HG02938 (cell line): ENCODE measurements around the gene SESTD1.

Source experiments
- ATAC-seq: cut with Tn5 transposase; IDR thresholded peaks from one replicate; pipeline ENCODE4 v1.9.1; 2021; ENCODE audit warnings: mild to moderate bottlenecking, moderate library complexity; ENCODE audit not compliant: unreplicated experiment

Gene SESTD1

GRCh38 chr2:179195141-179195540 is 69.5 kb downstream of the SESTD1 start:
- ATAC-seq, result no peak

GRCh38 chr2:179193759-179194394 is 70.8 kb downstream of the SESTD1 start:
- no peak for ATAC-seq

- no peak for ATAC-seq
These were observed 73.5 kb downstream of the SESTD1 start for GRCh38 chr2:179191110-179191509.

- no peak for ATAC-seq
These were observed 78.5 kb downstream of the SESTD1 start for GRCh38 chr2:179186126-179186525.

GRCh38 chr2:179184610-179185009 is 80.0 kb downstream of the SESTD1 start:
- ATAC-seq, result no peak

- no peak for ATAC-seq
These were observed 83.6 kb downstream of the SESTD1 start for GRCh38 chr2:179181002-179181401.

GRCh38 chr2:179180242-179180641 is 84.4 kb downstream of the SESTD1 start:
- no peak for ATAC-seq

- no peak for ATAC-seq
These were observed 84.9 kb downstream of the SESTD1 start for GRCh38 chr2:179179719-179180118.

GRCh38 chr2:179177694-179178093 is 86.9 kb downstream of the SESTD1 start:
- no peak for ATAC-seq

- ATAC-seq, result no peak
These were observed 90.4 kb downstream of the SESTD1 start for GRCh38 chr2:179174240-179174639.

- no peak for ATAC-seq
These were observed 91.7 kb downstream of the SESTD1 start for GRCh38 chr2:179172894-179173293.

GRCh38 chr2:179171371-179171770 is 93.3 kb downstream of the SESTD1 start:
- no peak for ATAC-seq

- no peak for ATAC-seq
These were observed 93.7 kb downstream of the SESTD1 start for GRCh38 chr2:179170901-179171300.

GRCh38 chr2:179165356-179166000 is 99.2 kb downstream of the SESTD1 start:
- ATAC-seq, result no peak

GRCh38 chr2:179141206-179141605 is 123.4 kb downstream of the SESTD1 start:
- ATAC-seq, result no peak

GRCh38 chr2:179140571-179140970 is 124.1 kb downstream of the SESTD1 start:
- ATAC-seq, result no peak

- no peak for ATAC-seq
These were observed 125.1 kb downstream of the SESTD1 start for GRCh38 chr2:179139506-179139905.

- no peak for ATAC-seq
These were observed 127.4 kb downstream of the SESTD1 start for GRCh38 chr2:179137200-179137759.

GRCh38 chr2:179133016-179133415 is 131.6 kb downstream of the SESTD1 start:
- no peak for ATAC-seq

- no peak for ATAC-seq
These were observed 132.6 kb downstream of the SESTD1 start for GRCh38 chr2:179132076-179132475.

- no peak for ATAC-seq
These were observed 134.1 kb downstream of the SESTD1 start for GRCh38 chr2:179130560-179130959.

- peak; percentile 62 for ATAC-seq
These were observed 134.9 kb downstream of the SESTD1 start for GRCh38 chr2:179129574-179130238.
